Keratinocyte (primary cell): ENCODE data around the gene NKD1.

Source experiments
- CTCF ChIP-seq, 3 experiments: IDR thresholded peaks in 1 of 3; conservative IDR thresholded peaks in 1 of 3; optimal IDR thresholded peaks in 1 of 3; 2 replicates in 2 of 3; 3 replicates in 1 of 3; pipeline versions ENCODE3 to v1.5.1; 2011; ENCODE audit warnings: low read length in 3 of 3, mild to moderate bottlenecking in 3 of 3, moderate library complexity in 2 of 3, control low read depth in 1 of 3, inconsistent platforms in 1 of 3; ENCODE audit not compliant: insufficient read depth in 2 of 3; ENCODE audit errors: extremely low read depth in 1 of 3
- EZH2 ChIP-seq: IDR thresholded peaks from one replicate; pipeline ENCODE4 v1.6.1; 2012; ENCODE audit warnings: inconsistent platforms, mild to moderate bottlenecking, low read length, moderate library complexity

- TF ChIP-seq CTCF (optimal IDR thresholded peaks at IDR 0.05 in 1 of 3, IDR thresholded peaks at IDR 0.05 in 1 of 3, conservative IDR thresholded peaks at IDR 0.05 in 1 of 3; ENCODE audit: extremely low read depth in 1 of 3, insufficient read depth in 2 of 3, low read length in 3 of 3) = no peak
- no peak for TF ChIP-seq EZH2
Observed at GRCh38 chr16:50520451-50521245, 27.5 kb upstream of the NKD1 start.
